SU-DHL-6 (cell line): Measurements from ENCODE around the gene TUBA4A.

ENCODE experiments used
- CTCF ChIP-seq: fragments of 200-600 bp; sonication (generic); IDR thresholded peaks from one replicate; pipeline ENCODE4 v1.5.1; 2017; ENCODE audit warnings: antibody characterized with exemption, mild to moderate bottlenecking, low read length, moderate library complexity; ENCODE audit not compliant: insufficient read depth, poor library complexity, severe bottlenecking
- EZH2phosphoT487 ChIP-seq: fragments of 200-600 bp; sonication (generic), shearing (Covaris generic); conservative IDR thresholded peaks from 2 replicates; pipeline ENCODE4 v1.6.1; 2018; ENCODE audit warnings: mild to moderate bottlenecking, antibody characterized with exemption, low read length, moderate library complexity, mixed read lengths

DNA sequence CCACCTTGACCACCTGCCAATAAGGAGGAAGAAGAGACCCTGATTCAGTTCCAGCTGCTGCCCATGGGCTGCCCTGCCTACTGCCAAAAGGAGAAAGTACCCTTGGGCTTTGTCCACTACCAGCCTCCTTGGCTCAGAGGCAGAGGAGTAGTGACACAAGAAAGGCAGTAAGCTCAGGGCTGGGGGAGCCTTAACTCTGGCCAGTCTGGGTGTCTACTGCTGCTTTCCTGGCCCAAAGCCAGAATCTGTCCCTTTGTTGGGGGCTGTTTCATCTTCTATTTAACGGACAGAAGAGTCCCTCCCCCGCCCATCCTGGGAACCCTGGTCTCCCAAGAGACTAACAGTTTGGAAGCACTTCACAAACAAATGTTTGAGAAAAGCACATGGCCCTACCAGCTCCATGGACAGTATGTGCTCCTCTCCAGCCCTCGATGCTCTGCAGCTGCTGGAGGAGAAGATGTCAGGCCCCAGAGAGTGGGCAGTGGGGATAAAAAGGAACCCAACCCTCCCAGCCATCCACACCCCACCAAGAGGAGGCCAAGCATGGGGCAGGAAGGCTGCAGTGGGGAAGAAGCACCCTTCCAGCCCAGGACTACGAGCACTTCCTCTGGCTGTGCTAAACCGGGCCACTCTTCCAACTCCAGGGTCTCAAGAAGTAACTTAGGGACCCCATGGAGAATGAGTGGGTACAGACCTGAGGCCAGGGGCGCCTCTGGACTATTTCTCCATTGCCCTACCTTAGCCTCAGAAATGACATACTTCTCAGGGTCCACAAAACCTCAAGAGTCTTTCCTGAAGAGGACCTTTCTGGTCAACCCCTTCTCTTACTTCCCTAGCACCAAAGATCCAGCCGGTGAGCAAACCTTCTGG is 25.4 kb downstream of the TUBA4A start:
- no peak for TF ChIP-seq CTCF
- TF ChIP-seq EZH2phosphoT487, result no peak
